Endothelial cell of umbilical vein (primary cell): ENCODE results near the gene ITGA11. TPM values are rescaled to one million over a fixed set of nuclear protein-coding genes. Genes with fewer than 3 reads are reported as not detected.

Source experiments
- BruUV-seq: library from RNA; stranded (reverse); fragments of 400-500 nt; replicated peaks from 2 replicates; lab custom pipeline; 2021; lab: Mats Ljungman, UMichigan
- CTCF ChIA-PET: fragments of 300-600, 350-600 bp; sonication (Branson Sonifier 250); formaldehyde crosslinking; loops from one replicate; lab custom pipeline; 2021; ENCODE audit warnings: antibody characterized with exemption, inconsistent platforms; lab: Charles Lee
- POLR2A ChIA-PET: fragments of 300-600, 350-600 bp; sonication (Branson Sonifier 250); formaldehyde crosslinking; loops from one replicate; lab custom pipeline; 2021; ENCODE audit warnings: antibody characterized with exemption, inconsistent platforms; lab: Charles Lee
- DNase-seq: peaks from one replicate; pipeline ENCODE4 v3.0.0-alpha.2; 2011; ENCODE audit warnings: low read depth, low spot score
- FAIRE-seq: peaks from 2 replicates; lab custom pipeline; 2011; peaks lifted over from hg19 to GRCh38; lab: Jason Lieb, UNC
- H2AFZ ChIP-seq: 2 replicates; pipeline ENCODE4 v1.6.0; 2012; ENCODE audit warnings: low read depth, low read length, control low read depth, inconsistent platforms
- H3K27ac ChIP-seq: 2 replicates; pipeline ENCODE4 v1.5.1; 2011; ENCODE audit warnings: low read depth, mild to moderate bottlenecking, control low read depth, low read length, moderate library complexity; ENCODE audit not compliant: insufficient read depth
- H3K27me3 ChIP-seq, 2 experiments: 2 replicates each; pipeline versions ENCODE4 v1.6.0 to v1.6.1; 2011; ENCODE audit warnings: low read length in 2 of 2, mixed read lengths in 1 of 2; ENCODE audit not compliant: control insufficient read depth in 2 of 2, insufficient read depth in 2 of 2
- H3K36me3 ChIP-seq, 2 experiments: 2 replicates in 1 of 2; 3 replicates in 1 of 2; pipeline ENCODE4 v1.5.1; 2011; ENCODE audit warnings: low read length in 2 of 2, mild to moderate bottlenecking in 1 of 2, moderate library complexity in 1 of 2; ENCODE audit not compliant: control insufficient read depth in 2 of 2, insufficient read depth in 2 of 2; ENCODE audit errors: extremely low read depth in 1 of 2
- H3K4me1 ChIP-seq: 3 replicates; pipeline ENCODE4 v1.5.1; 2011; ENCODE audit warnings: mild to moderate bottlenecking, low read length; ENCODE audit not compliant: control insufficient read depth, insufficient read depth; ENCODE audit errors: extremely low read depth
- H3K4me2 ChIP-seq: 2 replicates; pipeline ENCODE4 v1.6.1; 2011; ENCODE audit warnings: low read length, control low read depth, mixed read lengths; ENCODE audit not compliant: insufficient read depth
- H3K4me3 ChIP-seq, 3 experiments: fragments of 200-600 bp in 1 of 3; sonication (generic), shearing (Covaris generic) in 1 of 3; replicated peaks in 1 of 3; 2 replicates each; pipeline ENCODE4 v1.5.1; 2011 to 2016; ENCODE audit warnings: control low read depth in 3 of 3, low read length in 3 of 3, mild to moderate bottlenecking in 2 of 3, inconsistent platforms in 1 of 3, low read depth in 1 of 3, moderate library complexity in 1 of 3; ENCODE audit not compliant: insufficient read depth in 1 of 3
- H3K79me2 ChIP-seq: 2 replicates; pipeline ENCODE4 v1.6.0; 2012; ENCODE audit warnings: low read length, inconsistent platforms; ENCODE audit not compliant: control insufficient read depth, insufficient read depth
- H3K9ac ChIP-seq: replicated peaks from 2 replicates; pipeline ENCODE3; 2011; ENCODE audit warnings: low read length, control low read depth; ENCODE audit not compliant: insufficient read depth; ENCODE audit errors: extremely low read depth
- H3K9me1 ChIP-seq: replicated peaks from 3 replicates; pipeline ENCODE4 v1.6.0; 2011; ENCODE audit warnings: mild to moderate bottlenecking, low read length; ENCODE audit not compliant: control insufficient read depth, insufficient read depth; ENCODE audit errors: extremely low read depth
- H3K9me3 ChIP-seq: replicated peaks from 2 replicates; pipeline ENCODE4 v1.5.1; 2012; ENCODE audit warnings: low read length, inconsistent platforms; ENCODE audit not compliant: control insufficient read depth, insufficient read depth
- H4K20me1 ChIP-seq: replicated peaks from 2 replicates; pipeline ENCODE3; 2011; ENCODE audit warnings: mild to moderate bottlenecking, low read length; ENCODE audit not compliant: control insufficient read depth, insufficient read depth; ENCODE audit errors: extremely low read depth
- CTCF ChIP-seq, 2 donors: IDR thresholded peaks; 1 replicate in 1 of 2; 2 replicates in 1 of 2; pipeline ENCODE4 v1.5.1; 2011; ENCODE audit warnings: low read length in 2 of 2, mild to moderate bottlenecking in 2 of 2, moderate library complexity in 2 of 2, control low read depth in 1 of 2, inconsistent platforms in 1 of 2, low read depth in 1 of 2; ENCODE audit not compliant: insufficient read depth in 1 of 2; ENCODE audit errors: extremely low read depth in 1 of 2
- FOS ChIP-seq: IDR thresholded peaks from 2 replicates; pipeline ENCODE4 v1.6.1; 2011; ENCODE audit warnings: mild to moderate bottlenecking, low read length, moderate library complexity, borderline replicate concordance; ENCODE audit not compliant: insufficient read depth
- JUN ChIP-seq: IDR thresholded peaks from 2 replicates; pipeline ENCODE4 v1.6.1; 2011; ENCODE audit warnings: borderline replicate concordance, low read depth; ENCODE audit not compliant: insufficient read length, insufficient read depth
- MAX ChIP-seq: IDR thresholded peaks from 2 replicates; pipeline ENCODE4 v1.6.1; 2011; ENCODE audit not compliant: insufficient read depth, insufficient read length
- MYC ChIP-seq: IDR thresholded peaks from one replicate; pipeline ENCODE4 v1.6.1; 2011; ENCODE audit warnings: mild to moderate bottlenecking, low read depth, low read length
- dilution Hi-C: fragments of 300-500 bp; cut with MboI; formaldehyde crosslinking; loops from one replicate; pipeline ENCODE4 v1.15.0; 2019; ENCODE audit warnings: low sequenced_read_pairs; ENCODE audit not compliant: extremely low pct_ligation_motif_present
- intact Hi-C: fragments of 100-400 bp; cut with micrococcal nuclease; formaldehyde crosslinking; loops from one replicate; pipeline ENCODE4 v1.10.0; 2022
- polyA plus RNA-seq, 4 experiments: library from polyadenylated mRNA; depleted of rRNA in 3 of 4; stranded (reverse) in 3 of 4; unstranded in 1 of 4; fragments of >200 nt; gene quantifications; 2 replicates each; pipeline versions ENCODE4 v1.2.1 to v1.2.3, GENCODE V29; 2011 to 2012; ENCODE audit warnings: missing spikeins in 1 of 4
- total RNA-seq: library from RNA; stranded (reverse); gene quantifications from 2 replicates; pipeline ENCODE4 v1.2.3, GENCODE V29; 2021

ITGA11 gene
- total and polyA plus RNA-seq, 2 donors (not counting 3 experiments of a cell fraction or from before 2014, with no cell fraction given) = 0.18 to 1.0 TPM

GRCh38 chr15:68249058-68249713, 182.8 kb downstream of the ITGA11 start:
- Histone ChIP-seq H3K9me3 (no peaks in the 10 kb centered on the region), H3K36me3 (no peaks in the 10 kb centered on the region), H3K27ac (no peak overlapping the region), H3K9ac (no peak overlapping the region), H3K4me1 (no peaks in the 10 kb centered on the region), H3K4me3 (no peak overlapping the region), H2AFZ (no peak overlapping the region), H3K79me2 (no peaks in the 10 kb centered on the region), H3K4me2 (no peak overlapping the region), H3K9me1 (no peaks in the 10 kb centered on the region), H4K20me1 (no peaks in the 10 kb centered on the region), H3K27me3 (peaks cover 7 to 8% of the 10 kb centered on the region in 2 experiments)
- CTCF ChIA-PET = interaction anchor here (5.5 kb wide), 1 partner anchor 57 kb away, joined by 233 read pairs; no protein-coding TSS in a partner anchor
- no TSS peak for BruUV-seq
- POLR2A ChIA-PET = no interaction called here
- TF ChIP-seq FOS (no peak), MAX (no peak), CTCF (IDR thresholded peaks at IDR 0.05; ENCODE audit: extremely low read depth in 1 of 2, insufficient read depth in 1 of 2, low read depth in 1 of 2, low read length in 2 of 2) (no peak), JUN (no peak), MYC (no peak)
- intact Hi-C loops = no loop called here
- DNase-seq = no peak
- dilution Hi-C loops = no loop called here
- no peak for FAIRE-seq

Other genes starting within 250 kb of the ITGA11 start
- 5.9 and 10.1 TPM in 2 replicates for gene CALML4, start 226.8 kb downstream of the ITGA11 start, total RNA-seq
- gene CALML4, start 226.8 kb downstream of the ITGA11 start, polyA plus RNA-seq = 1.9 and 2.6 TPM in 2 replicates
- gene CLN6, start 202.4 kb downstream of the ITGA11 start, total RNA-seq = 48.0 and 53.9 TPM in 2 replicates
- gene CLN6, start 202.4 kb downstream of the ITGA11 start, polyA plus RNA-seq = 75.5 and 83.7 TPM in 2 replicates
- 33.2 TPM in 2 replicates for gene FEM1B, start 154.4 kb downstream of the ITGA11 start, total RNA-seq
- 11.1 and 16.3 TPM in 2 replicates for gene FEM1B, start 154.4 kb downstream of the ITGA11 start, polyA plus RNA-seq
- 2.9 and 3.7 TPM in 2 replicates for gene CORO2B, start 146.8 kb upstream of the ITGA11 start, total RNA-seq
- gene CORO2B, start 146.8 kb upstream of the ITGA11 start, polyA plus RNA-seq = 2.4 and 2.9 TPM in 2 replicates